HG03064 (cell line): ENCODE measurements around the gene TBC1D16.

ENCODE experiments used
- ATAC-seq: cut with Tn5 transposase; IDR thresholded peaks from one replicate; pipeline ENCODE4 v1.9.1; 2021; ENCODE audit warnings: low read depth; ENCODE audit not compliant: unreplicated experiment

TBC1D16 gene

GRCh38 chr17:79930877-79931816 lies 104.5 kb downstream of the TBC1D16 start:
- ATAC-seq: no peak

- ATAC-seq: no peak
Observed at GRCh38 chr17:79930062-79930876, 105.4 kb downstream of the TBC1D16 start.

GRCh38 chr17:79929257-79930061 lies 106.2 kb downstream of the TBC1D16 start:
- ATAC-seq: no peak

- ATAC-seq: no peak
Observed at GRCh38 chr17:79928502-79929256, 107.0 kb downstream of the TBC1D16 start.

- ATAC-seq: no peak
Observed at GRCh38 chr17:79927688-79928501, 107.8 kb downstream of the TBC1D16 start.

GRCh38 chr17:79927136-79927661 lies 108.5 kb downstream of the TBC1D16 start:
- no peak for ATAC-seq

GRCh38 chr17:79926605-79927135 lies 109.0 kb downstream of the TBC1D16 start:
- ATAC-seq: no peak

- ATAC-seq: no peak
Observed at GRCh38 chr17:79926142-79926604, 109.5 kb downstream of the TBC1D16 start.

- no peak for ATAC-seq
Observed at GRCh38 chr17:79925242-79925957, 110.3 kb downstream of the TBC1D16 start.

GRCh38 chr17:79924639-79924976 lies 111.1 kb downstream of the TBC1D16 start:
- no peak for ATAC-seq

- ATAC-seq: no peak
Observed at GRCh38 chr17:79923974-79924638, 111.6 kb downstream of the TBC1D16 start.

GRCh38 chr17:79922798-79923197 lies 112.9 kb downstream of the TBC1D16 start:
- ATAC-seq: no peak

GRCh38 chr17:79922116-79922601 lies 113.5 kb downstream of the TBC1D16 start:
- ATAC-seq: no peak

- ATAC-seq: no peak
Observed at GRCh38 chr17:79921411-79922115, 114.1 kb downstream of the TBC1D16 start.

- no peak for ATAC-seq
Observed at GRCh38 chr17:79920751-79921410, 114.8 kb downstream of the TBC1D16 start.
